Measurements from ENCODE around the gene ADAM17. TPM values are rescaled to one million over a fixed set of nuclear protein-coding genes. Genes with fewer than 3 reads are reported as not detected.

ADAM17 gene
- total RNA-seq, 1 donor from 2014 or later = 30.0 TPM

GRCh38 chr2:9532421-9532820 is 23.2 kb downstream of the ADAM17 start:
- Mint-ChIP-seq H3K27ac (ENCODE audit: unreplicated experiment) (no peak overlapping the region), H3K9me3 (ENCODE audit: low read depth) (no peaks in the 10 kb centered on the region), H3K4me3 (ENCODE audit: unreplicated experiment) (no peak overlapping the region), H3K36me3 (ENCODE audit: low read depth) (peaks cover 15% of the 10 kb centered on the region), H3K4me1 (ENCODE audit: low read depth) (peaks cover 31% of the 10 kb centered on the region), H3K27me3 (ENCODE audit: low read depth) (no peaks in the 10 kb centered on the region)
- DNase-seq (ENCODE audit: low spot score) = no peak
- no peak for TF ChIP-seq CTCF (IDR thresholded peaks at IDR 0.05)

GRCh38 chr2:9527995-9528787 is 27.4 kb downstream of the ADAM17 start:
- TF ChIP-seq CTCF (IDR thresholded peaks at IDR 0.05) = no peak
- H3K9me3 Mint-ChIP-seq (ENCODE audit: low read depth) = no peaks in the 10 kb centered on the region
- no peak overlapping the region for H3K4me3 Mint-ChIP-seq (ENCODE audit: unreplicated experiment)
- H3K27ac Mint-ChIP-seq (ENCODE audit: unreplicated experiment) = no peak overlapping the region
- H3K4me1 Mint-ChIP-seq (ENCODE audit: low read depth) = peaks cover 12% of the 10 kb centered on the region
- H3K27me3 Mint-ChIP-seq (ENCODE audit: low read depth) = no peaks in the 10 kb centered on the region
- no peak for DNase-seq (ENCODE audit: low spot score)
- peaks cover 20% of the 10 kb centered on the region for H3K36me3 Mint-ChIP-seq (ENCODE audit: low read depth)

- no peak for DNase-seq (ENCODE audit: low spot score)
- Mint-ChIP-seq H3K36me3 (ENCODE audit: low read depth) (peaks cover 26% of the 10 kb centered on the region), H3K27me3 (ENCODE audit: low read depth) (no peaks in the 10 kb centered on the region), H3K4me3 (ENCODE audit: unreplicated experiment) (no peak overlapping the region), H3K9me3 (ENCODE audit: low read depth) (no peaks in the 10 kb centered on the region), H3K27ac (ENCODE audit: unreplicated experiment) (no peak overlapping the region), H3K4me1 (ENCODE audit: low read depth) (peaks cover 8% of the 10 kb centered on the region)
- TF ChIP-seq CTCF (IDR thresholded peaks at IDR 0.05) = no peak
Measured at GRCh38 chr2:9525266-9525665, 30.4 kb downstream of the ADAM17 start.

- H3K36me3 Mint-ChIP-seq (ENCODE audit: low read depth) = peaks cover 29% of the 10 kb centered on the region
- no peak overlapping the region for H3K27ac Mint-ChIP-seq (ENCODE audit: unreplicated experiment)
- H3K9me3 Mint-ChIP-seq (ENCODE audit: low read depth) = no peaks in the 10 kb centered on the region
- H3K27me3 Mint-ChIP-seq (ENCODE audit: low read depth) = no peaks in the 10 kb centered on the region
- peaks cover 8% of the 10 kb centered on the region for H3K4me1 Mint-ChIP-seq (ENCODE audit: low read depth)
- H3K4me3 Mint-ChIP-seq (ENCODE audit: unreplicated experiment) = no peak overlapping the region
- no peak for DNase-seq (ENCODE audit: low spot score)
- no peak for TF ChIP-seq CTCF (IDR thresholded peaks at IDR 0.05)
Measured at GRCh38 chr2:9524291-9524690, 31.3 kb downstream of the ADAM17 start.

GRCh38 chr2:9519250-9519649 is 36.4 kb downstream of the ADAM17 start:
- Mint-ChIP-seq H3K27ac (ENCODE audit: unreplicated experiment) (no peak overlapping the region), H3K4me3 (ENCODE audit: unreplicated experiment) (no peak overlapping the region), H3K4me1 (ENCODE audit: low read depth) (no peaks in the 10 kb centered on the region), H3K27me3 (ENCODE audit: low read depth) (no peaks in the 10 kb centered on the region), H3K9me3 (ENCODE audit: low read depth) (no peaks in the 10 kb centered on the region), H3K36me3 (ENCODE audit: low read depth) (peaks cover 28% of the 10 kb centered on the region)
- no peak for TF ChIP-seq CTCF (IDR thresholded peaks at IDR 0.05)
- DNase-seq (ENCODE audit: low spot score) = no peak

Data from chondrocyte (in vitro differentiated cells).